Measurements from ENCODE around the gene CLEC1A.

CLEC1A gene

GRCh38 chr12:10115890-10116289 is 17.1 kb upstream of the CLEC1A start:
- TF ChIP-seq CTCF (IDR thresholded peaks at IDR 0.05) (no peak), ZFX (IDR thresholded peaks at IDR 0.05; ENCODE audit: borderline replicate concordance) (no peak)
- no peak overlapping the region for H3K27ac ChIP-seq

- TF ChIP-seq CTCF (IDR thresholded peaks at IDR 0.05), result no peak
- no peak for TF ChIP-seq ZFX (IDR thresholded peaks at IDR 0.05; ENCODE audit: borderline replicate concordance)
These were observed 16.5 kb upstream of the CLEC1A start for GRCh38 chr12:10115311-10115710.

GRCh38 chr12:10113920-10114319 is 15.1 kb upstream of the CLEC1A start:
- H3K27ac ChIP-seq, result no peak overlapping the region
- TF ChIP-seq ZFX (IDR thresholded peaks at IDR 0.05; ENCODE audit: borderline replicate concordance) (no peak), CTCF (IDR thresholded peaks at IDR 0.05) (no peak)

More at GRCh38 chr12:10115311-10115710, 16.5 kb upstream of the CLEC1A start:
- H3K27ac ChIP-seq, result no peak overlapping the region

- no peak for TF ChIP-seq CTCF (IDR thresholded peaks at IDR 0.05)
- H3K27ac ChIP-seq, result no peak overlapping the region
These were observed 14.3 kb upstream of the CLEC1A start for GRCh38 chr12:10113075-10113474.

- no peak overlapping the region for H3K27ac ChIP-seq
- TF ChIP-seq CTCF (IDR thresholded peaks at IDR 0.05), result no peak
- TF ChIP-seq ZFX (IDR thresholded peaks at IDR 0.05; ENCODE audit: borderline replicate concordance), result no peak
These were observed 12.7 kb upstream of the CLEC1A start for GRCh38 chr12:10111451-10111850.

GRCh38 chr12:10110256-10110844 is 11.6 kb upstream of the CLEC1A start:
- H3K27ac ChIP-seq, result no peak overlapping the region
- TF ChIP-seq CTCF (IDR thresholded peaks at IDR 0.05) (no peak), ZFX (IDR thresholded peaks at IDR 0.05; ENCODE audit: borderline replicate concordance) (no peak)

- H3K27ac ChIP-seq, result no peak overlapping the region
- TF ChIP-seq CTCF (IDR thresholded peaks at IDR 0.05) (no peak), ZFX (IDR thresholded peaks at IDR 0.05; ENCODE audit: borderline replicate concordance) (no peak)
These were observed 3.5 kb upstream of the CLEC1A start for GRCh38 chr12:10102322-10102721.
